Muscle layer of duodenum (tissue), 2 donors: Measurements from ENCODE around the gene VCAN.
A peak's percentile ranks its signal among the peaks of the same experiment; 100 is the strongest.
"Not testable (repeated sequence)": the region's sequence is repeated elsewhere in the genome, so short reads cannot be mapped to it uniquely, and the experiment has no call there.

Experiments
- H3K27ac ChIP-seq: one replicate; pipeline ENCODE4 v1.7.0; 2013; ENCODE audit warnings: mild to moderate bottlenecking, low read length
- H3K27me3 ChIP-seq: one replicate; pipeline ENCODE4 v1.7.0; 2013; ENCODE audit warnings: low read depth, mild to moderate bottlenecking, control low read depth, low read length
- H3K36me3 ChIP-seq, 2 donors: one replicate each; pipeline ENCODE4 v1.7.0; 2013; ENCODE audit warnings: low read length in 2 of 2, control low read depth in 1 of 2, mild to moderate bottlenecking in 1 of 2; ENCODE audit not compliant: insufficient read depth in 2 of 2, control insufficient read depth in 1 of 2
- H3K4me1 ChIP-seq, 2 donors: one replicate each; pipeline ENCODE4 v1.7.0; 2013; ENCODE audit warnings: low read length in 2 of 2, mild to moderate bottlenecking in 2 of 2, control low read depth in 1 of 2, moderate library complexity in 1 of 2; ENCODE audit not compliant: insufficient read depth in 2 of 2, control insufficient read depth in 1 of 2
- H3K4me3 ChIP-seq, 2 donors: one replicate each; pipeline ENCODE4 v1.7.0; 2013; ENCODE audit warnings: low read length in 2 of 2, low read depth in 1 of 2, mild to moderate bottlenecking in 1 of 2
- H3K9me3 ChIP-seq, 2 donors: one replicate each; pipeline ENCODE4 v1.7.0; 2013; ENCODE audit warnings: low read length in 2 of 2, control low read depth in 1 of 2, mild to moderate bottlenecking in 1 of 2; ENCODE audit not compliant: control insufficient read depth in 1 of 2
- donor health status: healthy.

The VCAN gene

GRCh38 chr5:83471405-83472212 is at the start of gene VCAN:
TSS of gene VCAN (plus strand) at chr5:83471744. CDS start at chr5:83483519, 11,775 bp downstream.
- Histone ChIP-seq H3K36me3 (peaks cover 0 to 21% of the 10 kb centered on the region in 2 donors), H3K9me3 (no peaks in the 10 kb centered on the region), H3K27me3 (peaks cover 39% of the 10 kb centered on the region), H3K4me1 (peaks cover 0 to 31% of the 10 kb centered on the region in 2 donors), H3K4me3 (peak within 1 kb of the TSS; percentile 70 to 76), H3K27ac (peak within 1 kb of the TSS; percentile 48)

- Histone ChIP-seq H3K27me3 (no peaks in the 10 kb centered on the region), H3K27ac (no peak overlapping the region), H3K4me1 (no peaks in the 10 kb centered on the region), H3K9me3 (no peaks in the 10 kb centered on the region), H3K36me3 (no peaks in the 10 kb centered on the region), H3K4me3 (no peak overlapping the region)
Measured at GRCh38 chr5:83422284-83422683, 49.3 kb upstream of the VCAN start.

- Histone ChIP-seq H3K27ac (no peak overlapping the region), H3K4me1 (no peaks in the 10 kb centered on the region), H3K9me3 (no peaks in the 10 kb centered on the region), H3K27me3 (no peaks in the 10 kb centered on the region), H3K4me3 (no peak overlapping the region), H3K36me3 (no peaks in the 10 kb centered on the region)
Measured at GRCh38 chr5:83426855-83427254, 44.7 kb upstream of the VCAN start.

GRCh38 chr5:83428126-83428525 is 43.4 kb upstream of the VCAN start:
- no peaks in the 10 kb centered on the region for H3K4me1 ChIP-seq
- H3K27me3 ChIP-seq: no peaks in the 10 kb centered on the region
- H3K9me3 ChIP-seq: no peaks in the 10 kb centered on the region

GRCh38 chr5:83428890-83429289 is 42.7 kb upstream of the VCAN start:
- no peak overlapping the region for H3K27ac ChIP-seq
- H3K4me3 ChIP-seq: no peak overlapping the region
- no peaks in the 10 kb centered on the region for H3K9me3 ChIP-seq
- no peaks in the 10 kb centered on the region for H3K4me1 ChIP-seq
- no peaks in the 10 kb centered on the region for H3K36me3 ChIP-seq
- H3K27me3 ChIP-seq: no peaks in the 10 kb centered on the region

More at GRCh38 chr5:83428126-83428525, 43.4 kb upstream of the VCAN start:
- no peak overlapping the region for H3K27ac ChIP-seq
- no peak overlapping the region for H3K4me3 ChIP-seq
- no peaks in the 10 kb centered on the region for H3K36me3 ChIP-seq

- Histone ChIP-seq H3K4me1 (no peaks in the 10 kb centered on the region), H3K27me3 (no peaks in the 10 kb centered on the region), H3K27ac (no peak overlapping the region)
Measured at GRCh38 chr5:83430130-83431010, 41.2 kb upstream of the VCAN start.

GRCh38 chr5:83433891-83434290 is 37.7 kb upstream of the VCAN start:
- Histone ChIP-seq H3K36me3 (no peaks in the 10 kb centered on the region), H3K27ac (no peak overlapping the region), H3K9me3 (no peaks in the 10 kb centered on the region), H3K4me1 (no peaks in the 10 kb centered on the region), H3K27me3 (no peaks in the 10 kb centered on the region), H3K4me3 (no peak overlapping the region)

More at GRCh38 chr5:83430130-83431010, 41.2 kb upstream of the VCAN start:
- Histone ChIP-seq H3K9me3 (no peaks in the 10 kb centered on the region), H3K4me3 (no peak overlapping the region), H3K36me3 (no peaks in the 10 kb centered on the region)

GRCh38 chr5:83434946-83435345 is 36.6 kb upstream of the VCAN start:
- H3K27ac ChIP-seq: no peak overlapping the region
- no peaks in the 10 kb centered on the region for H3K9me3 ChIP-seq
- no peak overlapping the region for H3K4me3 ChIP-seq
- H3K27me3 ChIP-seq: no peaks in the 10 kb centered on the region
- no peaks in the 10 kb centered on the region for H3K36me3 ChIP-seq
- H3K4me1 ChIP-seq: no peaks in the 10 kb centered on the region

- Histone ChIP-seq H3K4me3 (no peak overlapping the region), H3K36me3 (no peaks in the 10 kb centered on the region), H3K9me3 (no peaks in the 10 kb centered on the region), H3K27ac (no peak overlapping the region), H3K27me3 (no peaks in the 10 kb centered on the region), H3K4me1 (no peaks in the 10 kb centered on the region)
Measured at GRCh38 chr5:83436276-83436675, 35.3 kb upstream of the VCAN start.

- not testable (repeated sequence) for H3K4me1 ChIP-seq, H3K27me3 ChIP-seq, H3K36me3 ChIP-seq, H3K27ac ChIP-seq, H3K9me3 ChIP-seq, H3K4me3 ChIP-seq
Measured at GRCh38 chr5:83437697-83438096, 33.8 kb upstream of the VCAN start.

GRCh38 chr5:83440826-83441225 is 30.7 kb upstream of the VCAN start:
- no peaks in the 10 kb centered on the region for H3K9me3 ChIP-seq
- H3K36me3 ChIP-seq: no peaks in the 10 kb centered on the region
- no peaks in the 10 kb centered on the region for H3K27me3 ChIP-seq
- H3K27ac ChIP-seq: no peak overlapping the region
- H3K4me3 ChIP-seq: no peak overlapping the region
- no peaks in the 10 kb centered on the region for H3K4me1 ChIP-seq
